GM21390 (cell line): ENCODE measurements around the gene MSI2.

Experiments
- ATAC-seq: cut with Tn5 transposase; IDR thresholded peaks from one replicate; pipeline ENCODE4 v1.9.1; 2021; ENCODE audit not compliant: unreplicated experiment

The MSI2 gene

DNA sequence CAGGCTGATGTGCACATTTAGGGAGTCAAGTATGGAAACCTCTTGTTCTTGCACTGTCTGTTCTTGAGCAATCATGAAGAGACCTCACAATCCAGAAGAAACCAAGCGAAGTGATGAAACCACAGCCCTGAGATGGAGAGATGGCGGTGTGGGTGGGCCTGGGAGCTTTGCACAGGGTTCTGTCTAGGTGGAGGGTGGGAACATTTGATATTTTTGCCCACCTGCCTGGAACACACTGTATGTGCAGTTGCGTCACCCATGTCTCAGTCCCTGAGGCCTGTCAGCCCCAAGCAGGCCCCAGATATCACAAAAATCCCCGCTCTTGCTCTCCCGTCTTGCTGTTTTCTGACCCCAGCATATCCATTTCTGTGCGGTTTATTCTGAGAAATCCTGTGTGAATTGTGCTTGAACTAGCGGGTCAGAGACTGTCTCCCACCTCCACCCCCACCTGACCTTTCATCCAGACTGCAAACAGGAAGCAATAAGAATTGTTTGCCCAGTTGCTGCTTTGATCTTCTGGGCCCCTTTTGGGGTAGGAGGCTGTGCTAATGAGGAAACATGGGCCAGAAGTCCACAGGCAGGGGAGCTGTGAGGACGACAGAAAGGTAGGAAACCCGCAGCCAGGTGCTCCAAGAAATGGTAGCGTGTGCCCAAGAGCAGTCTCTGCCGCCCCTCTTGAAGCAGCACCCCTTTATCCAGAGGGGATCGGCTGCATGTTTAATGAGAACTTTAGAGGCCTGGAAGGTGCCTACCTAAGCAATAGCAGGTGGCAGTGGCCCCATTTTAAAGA lies 304.9 kb downstream of the MSI2 start:
- no peak for ATAC-seq

DNA sequence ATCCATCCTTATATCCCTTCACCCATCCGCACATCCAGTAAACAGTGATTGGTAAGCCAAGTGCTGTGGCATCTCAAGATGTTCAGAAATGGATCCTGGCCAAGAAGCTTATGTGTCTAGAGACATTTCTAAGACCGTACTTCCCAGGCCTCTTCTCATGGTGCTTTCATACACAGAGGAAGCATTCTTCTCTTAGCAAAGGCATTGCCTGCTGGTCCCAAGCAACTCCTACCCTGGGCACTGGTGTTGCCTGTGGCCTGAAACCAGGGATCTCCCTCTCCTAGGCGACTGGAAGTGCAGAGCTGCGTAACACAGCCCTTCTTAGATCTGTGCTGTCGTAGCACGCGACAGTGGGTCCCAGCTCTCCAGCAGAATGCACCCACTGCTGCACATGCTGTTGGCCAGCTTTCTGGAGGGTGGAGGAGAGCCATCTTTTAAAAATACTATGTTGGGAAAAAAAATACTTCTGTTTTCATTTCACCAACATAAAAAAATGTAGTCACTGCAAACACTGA lies 305.9 kb downstream of the MSI2 start:
- ATAC-seq, result no peak

- ATAC-seq, result no peak
These were observed 307.6 kb downstream of the MSI2 start for GRCh38 chr17:57563958-57564357.

GRCh38 chr17:57565176-57565575 lies 308.9 kb downstream of the MSI2 start:
- ATAC-seq, result no peak

DNA sequence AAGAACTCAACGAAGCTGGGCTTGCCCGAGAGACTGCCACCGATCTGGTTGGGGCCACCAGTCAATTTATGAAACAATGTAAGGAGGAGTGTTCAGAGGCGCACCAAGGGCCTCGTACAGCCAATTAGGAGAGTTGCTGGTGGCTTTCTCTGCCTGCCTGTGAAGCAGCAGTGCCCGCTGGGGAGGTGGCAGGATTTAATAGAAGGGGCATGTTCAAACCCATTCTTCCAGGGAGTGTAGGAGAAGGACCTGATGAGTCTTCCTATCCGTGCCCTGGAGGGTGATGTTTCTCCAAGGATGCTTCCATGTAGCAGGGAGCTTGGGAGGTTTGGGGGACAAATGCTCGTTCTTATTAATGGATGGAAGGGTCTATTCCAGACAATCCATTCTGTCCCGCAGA lies 310.4 kb downstream of the MSI2 start:
- no peak for ATAC-seq

DNA sequence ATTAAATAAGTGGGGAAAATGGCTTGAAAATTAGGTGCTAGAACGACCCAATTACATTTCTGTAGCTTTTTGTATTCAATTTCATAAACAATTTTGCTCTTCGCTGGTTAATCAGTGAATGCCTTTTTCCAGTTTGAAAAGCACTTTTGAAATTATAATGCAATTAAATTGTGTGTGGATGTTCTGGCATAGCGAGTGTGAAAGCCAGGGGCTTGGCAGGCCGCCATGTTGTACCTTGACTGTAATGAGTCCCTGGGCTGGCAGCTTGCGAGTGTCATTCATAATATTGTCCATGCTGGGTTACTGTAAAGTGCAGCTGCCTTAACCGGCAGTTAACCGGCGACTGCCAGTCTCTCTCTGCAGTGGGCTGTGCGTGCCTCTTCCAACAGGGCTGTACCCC lies 310.9 kb downstream of the MSI2 start:
- no peak for ATAC-seq

DNA sequence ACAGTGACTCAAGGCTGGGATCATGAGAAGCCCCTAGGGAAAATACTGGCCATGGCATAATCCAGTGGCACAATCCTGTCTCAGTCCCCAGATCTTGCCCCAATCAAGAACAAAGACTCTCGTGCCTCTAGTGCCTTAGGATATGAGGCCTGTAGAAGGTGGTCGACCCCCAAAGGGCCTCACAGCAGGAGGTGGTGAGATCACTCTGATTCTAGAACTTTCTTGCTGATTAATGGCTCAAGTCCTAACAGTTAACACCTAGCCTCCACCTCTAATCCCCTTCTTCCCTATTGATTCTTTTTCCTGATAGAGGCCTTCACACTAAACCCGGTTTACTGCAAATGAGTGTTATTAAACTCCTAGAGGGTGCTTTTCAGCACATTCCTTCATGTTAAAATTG lies 312.0 kb downstream of the MSI2 start:
- no peak for ATAC-seq

- no peak for ATAC-seq
These were observed 312.7 kb downstream of the MSI2 start for GRCh38 chr17:57569021-57569420.

DNA sequence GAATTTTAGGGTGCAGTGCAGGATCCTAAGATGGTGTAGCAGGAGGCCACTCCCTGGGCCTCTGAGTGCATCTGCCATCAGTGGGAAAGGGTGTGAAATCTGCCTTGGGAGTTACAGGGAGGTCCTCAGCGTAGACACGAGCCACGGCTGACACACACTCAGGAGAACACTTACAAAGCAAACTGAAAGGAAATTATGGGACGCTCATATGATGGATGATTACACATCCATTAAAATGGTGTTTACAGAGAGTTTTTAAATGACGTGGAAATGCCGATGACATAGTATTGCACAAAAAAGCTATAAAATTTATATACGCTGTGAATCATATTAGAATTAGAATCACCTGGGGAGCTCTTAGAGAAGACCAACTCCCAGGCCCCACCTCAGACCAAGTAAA lies 313.5 kb downstream of the MSI2 start:
- ATAC-seq, result no peak

- ATAC-seq, result no peak
These were observed 314.5 kb downstream of the MSI2 start for GRCh38 chr17:57570724-57571344.

- ATAC-seq, result no peak
These were observed 315.7 kb downstream of the MSI2 start for GRCh38 chr17:57572062-57572461.

- ATAC-seq, result no peak
These were observed 316.3 kb downstream of the MSI2 start for GRCh38 chr17:57572600-57572999.

DNA sequence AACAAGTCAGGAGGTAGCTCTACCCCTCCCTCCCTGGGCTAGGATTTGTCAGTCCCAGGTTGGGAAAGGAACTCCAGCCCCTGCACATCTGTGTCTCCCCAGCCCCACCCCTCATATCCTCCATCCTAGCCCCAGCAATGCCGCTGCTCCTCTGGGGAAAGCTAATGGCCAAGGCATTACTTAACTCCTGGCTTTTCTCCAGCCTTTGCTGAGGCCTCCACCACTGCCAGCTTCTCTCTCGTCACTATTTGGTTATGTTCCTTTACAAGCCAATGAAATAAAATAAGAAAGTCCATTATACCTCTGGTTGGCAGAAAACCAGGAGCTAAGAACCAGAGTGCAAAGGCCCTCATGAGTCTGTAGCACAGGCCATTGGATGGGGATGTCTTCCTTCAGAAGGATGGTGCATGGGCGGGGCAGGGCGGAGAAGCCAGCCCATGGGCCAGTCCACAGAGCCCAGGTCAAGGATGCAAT lies 317.8 kb downstream of the MSI2 start:
- no peak for ATAC-seq

GRCh38 chr17:57576744-57577143 lies 320.4 kb downstream of the MSI2 start:
- ATAC-seq, result no peak

DNA sequence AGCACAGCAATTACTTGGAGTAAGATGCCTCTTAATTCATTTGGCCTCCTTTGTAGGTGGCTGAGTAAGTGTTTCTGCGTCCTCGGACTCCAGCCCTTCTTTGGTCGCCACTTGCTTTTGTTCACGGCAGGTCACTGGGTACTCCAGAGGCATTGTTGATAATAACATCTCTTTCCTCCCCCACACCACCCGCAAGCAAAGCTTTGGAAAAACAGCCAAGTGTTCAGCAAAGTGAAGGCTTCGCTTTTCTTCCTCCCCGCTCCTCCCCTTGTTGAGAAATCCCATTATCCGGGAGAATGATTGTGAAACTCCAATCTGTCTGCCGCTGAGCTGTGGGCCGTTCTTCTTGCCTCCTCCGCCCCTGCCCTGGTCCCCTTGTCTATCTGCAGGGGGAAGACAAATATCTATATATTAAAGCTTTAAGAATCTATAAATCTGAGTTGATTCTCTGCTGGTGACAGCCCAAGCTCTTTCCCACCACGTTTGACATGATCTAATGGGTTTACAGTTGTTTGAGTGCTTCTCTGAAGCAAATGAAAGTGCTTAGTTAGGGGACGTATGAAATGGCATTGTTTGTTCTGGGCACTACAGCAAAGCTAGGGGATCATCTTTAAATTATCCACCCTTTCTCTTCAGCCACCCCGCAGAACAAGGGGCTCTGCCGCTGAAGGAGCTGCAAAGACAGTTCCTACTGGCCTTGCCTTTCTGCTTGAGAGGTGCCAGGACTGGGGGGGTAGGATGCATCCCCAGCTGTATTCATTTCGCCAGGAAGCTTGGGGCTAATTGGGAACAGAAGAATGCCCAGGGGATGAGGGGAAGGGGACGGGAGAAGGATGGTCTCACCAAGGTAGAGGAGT lies 321.7 kb downstream of the MSI2 start:
- no peak for ATAC-seq

DNA sequence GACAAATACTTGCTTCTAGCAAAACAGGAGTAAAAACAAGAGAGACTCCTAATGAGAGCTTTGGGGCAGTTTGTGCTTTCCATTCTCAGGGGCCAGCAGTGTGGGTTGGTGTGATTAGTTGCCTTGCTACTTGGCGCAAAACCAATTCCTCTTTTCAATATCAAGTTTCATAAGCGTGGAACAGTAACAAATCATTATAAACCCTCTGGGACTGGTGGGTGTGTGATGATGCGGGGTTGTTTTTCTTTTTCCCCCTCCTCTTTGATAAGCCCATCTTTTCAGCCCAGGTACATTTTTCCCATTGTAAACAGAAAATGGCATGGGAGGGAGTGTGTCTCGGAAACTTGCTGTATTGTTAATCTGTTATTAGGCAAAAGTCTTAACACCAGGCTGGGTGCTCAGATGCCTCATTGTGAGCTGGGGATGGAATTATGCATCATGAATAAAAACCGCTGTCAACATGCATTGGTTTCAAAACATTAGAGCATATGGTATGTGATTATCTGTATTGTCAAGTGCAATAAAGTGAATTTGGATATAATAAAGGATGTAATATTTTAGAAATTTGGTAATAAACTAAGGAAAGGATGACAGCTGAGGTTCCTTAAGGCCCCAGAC lies 322.4 kb downstream of the MSI2 start:
- peak; percentile 48 for ATAC-seq

- ATAC-seq, result no peak
These were observed 322.9 kb downstream of the MSI2 start for GRCh38 chr17:57579245-57579644.

- ATAC-seq, result no peak
These were observed 323.9 kb downstream of the MSI2 start for GRCh38 chr17:57580055-57580739.

DNA sequence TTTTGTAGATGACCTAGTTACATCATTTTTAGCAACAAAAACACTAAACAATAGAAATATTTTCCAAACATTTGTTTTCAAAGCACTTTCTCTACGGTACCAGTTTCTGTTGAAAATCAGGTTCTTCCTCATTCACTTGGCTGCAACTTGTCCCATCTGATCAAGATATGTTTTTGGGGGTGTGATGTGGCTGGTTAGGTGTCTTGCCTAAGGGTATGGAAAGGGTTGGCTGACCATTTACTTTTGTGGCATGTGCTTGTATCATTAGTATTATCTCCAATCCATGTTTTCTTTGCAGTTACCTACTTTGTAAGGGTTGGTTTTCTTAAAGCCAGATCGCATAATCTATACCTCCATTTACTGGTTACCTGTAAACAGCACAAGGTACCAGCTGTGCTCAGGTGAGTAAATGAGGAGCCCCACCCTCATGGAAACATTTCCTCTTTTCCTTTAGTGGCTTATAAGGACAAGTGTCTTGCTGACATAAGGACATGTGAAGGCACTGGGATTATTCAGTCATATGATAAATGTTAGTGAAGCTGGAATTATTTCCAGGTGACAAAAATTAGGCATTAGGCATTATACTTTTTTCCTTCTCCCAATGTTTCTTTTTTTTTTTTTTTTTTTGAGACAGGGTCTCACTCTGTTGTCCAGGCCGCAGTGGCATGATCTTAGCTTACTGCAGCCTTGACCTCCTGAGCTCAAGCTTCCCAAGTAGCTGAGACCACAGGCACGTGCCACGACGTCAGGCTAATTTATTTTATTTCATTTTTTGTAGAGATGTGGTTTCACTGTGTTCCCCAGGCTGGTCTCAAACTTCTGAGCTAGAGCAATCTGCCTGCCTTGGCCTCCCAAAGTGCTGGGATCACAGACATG lies 326.8 kb downstream of the MSI2 start:
- ATAC-seq, result no peak
